GM12801 (cell line): ENCODE data around the gene OTC.

ENCODE experiments used
- CTCF ChIP-seq: IDR thresholded peaks from one replicate; pipeline ENCODE4 v1.5.1; 2011; ENCODE audit warnings: control low read depth; ENCODE audit not compliant: insufficient read length; ENCODE audit errors: extremely low read depth

The OTC gene

GRCh38 chrX:38465686-38466085 is 113.3 kb downstream of the OTC start:
- no peak for TF ChIP-seq CTCF

- no peak for TF ChIP-seq CTCF
Observed at GRCh38 chrX:38468563-38469157, 116.3 kb downstream of the OTC start.
